Stimulated activated CD8-positive, alpha-beta memory T cell treated with anti-CD3 and anti-CD28 coated beads, Interleukin-15, amount 100 ng/mL, for 4 hours (primary cell): ENCODE data around the gene AOPEP.

Experiments
- DNase-seq, 2 donors: peaks; one replicate each; pipeline ENCODE4 v3.0.0-alpha.2; 2020; ENCODE audit warnings: low read depth in 2 of 2

AOPEP gene

GRCh38 chr9:94850540-94851434 is 124.3 kb downstream of the AOPEP start:
- no peak for DNase-seq

GRCh38 chr9:94851467-94851866 is 125.0 kb downstream of the AOPEP start:
- DNase-seq, result no peak

- no peak for DNase-seq
Observed at GRCh38 chr9:94851892-94852291, 125.4 kb downstream of the AOPEP start.

DNA sequence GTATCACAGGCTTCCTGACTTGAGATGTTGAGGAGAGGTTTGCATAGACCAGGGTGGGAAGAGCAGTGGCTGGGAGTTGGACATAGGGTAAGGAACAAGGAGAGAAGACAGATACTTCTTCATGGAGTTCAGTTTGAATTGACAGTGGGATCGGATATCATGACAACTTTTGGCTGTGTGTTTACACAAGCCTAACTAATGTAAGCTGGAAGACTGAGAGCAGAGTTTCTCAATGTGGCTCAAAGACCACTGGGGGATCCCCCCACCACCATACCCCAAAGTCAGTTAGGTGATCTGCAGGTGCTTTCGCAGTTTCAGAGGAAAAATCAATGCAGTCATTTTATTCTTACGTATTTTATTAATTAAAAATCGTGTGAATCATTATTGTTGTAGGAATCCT is 125.9 kb downstream of the AOPEP start:
- DNase-seq, result no peak

DNA sequence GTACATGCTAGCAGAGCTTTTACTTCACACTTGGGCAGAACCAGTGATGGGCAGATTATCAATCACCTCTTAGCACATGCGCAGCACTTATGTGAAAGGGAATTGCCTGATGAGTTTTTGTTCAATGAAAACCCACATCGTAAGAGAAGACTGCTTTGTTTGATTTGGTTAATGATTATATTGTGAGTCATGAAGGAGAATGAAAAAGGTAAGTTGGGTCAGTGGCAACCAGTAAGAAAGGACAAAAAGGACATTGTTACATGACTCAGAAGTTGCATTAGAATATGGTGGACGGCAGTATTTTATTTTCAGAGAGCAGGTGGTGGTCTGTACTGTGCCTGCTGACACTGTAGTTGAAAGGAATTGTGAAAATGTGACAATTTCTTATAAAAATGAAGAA is 127.4 kb downstream of the AOPEP start:
- DNase-seq, result no peak

GRCh38 chr9:94855903-94856302 is 129.4 kb downstream of the AOPEP start:
- no peak for DNase-seq

DNA sequence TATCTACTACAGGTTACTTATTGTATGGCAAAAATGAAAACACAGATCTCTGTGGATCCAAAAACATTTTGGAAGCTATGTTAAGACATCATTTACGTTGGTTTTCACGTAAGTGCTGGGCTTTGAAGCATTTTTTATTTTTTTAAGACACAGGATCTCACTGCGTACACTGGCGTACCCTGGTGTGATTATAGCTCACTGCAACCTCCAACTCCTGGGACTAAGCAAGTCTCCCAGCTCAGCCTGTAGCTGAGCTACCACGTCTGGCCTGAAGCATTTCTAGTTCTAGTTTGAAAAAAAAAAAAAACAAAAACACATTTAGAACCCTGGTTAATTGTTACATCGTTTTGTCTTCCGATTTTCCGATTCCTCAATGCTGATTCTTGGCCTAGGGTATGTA is 131.3 kb downstream of the AOPEP start:
- no peak for DNase-seq

DNA sequence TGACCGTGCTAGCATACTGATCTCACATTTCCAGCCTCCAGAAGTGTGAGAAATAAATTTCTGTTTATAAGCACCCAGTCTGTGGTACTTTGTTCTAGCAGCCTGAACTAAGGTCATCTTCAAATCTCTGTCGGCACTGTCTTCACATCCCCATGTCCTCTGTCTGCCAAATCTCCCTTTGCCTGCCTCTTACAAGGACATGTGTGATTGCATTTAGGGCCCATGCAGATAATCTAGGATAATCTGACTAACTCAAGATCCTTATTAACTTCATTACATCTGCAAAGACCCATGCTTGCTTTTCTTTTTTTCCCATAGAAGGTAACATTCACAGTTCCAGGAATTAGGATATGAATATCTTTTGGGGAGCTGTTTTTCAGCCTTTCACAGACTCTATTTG is 132.7 kb downstream of the AOPEP start:
- no peak for DNase-seq

- no peak for DNase-seq
Observed at GRCh38 chr9:94859891-94860290, 133.4 kb downstream of the AOPEP start.

DNA sequence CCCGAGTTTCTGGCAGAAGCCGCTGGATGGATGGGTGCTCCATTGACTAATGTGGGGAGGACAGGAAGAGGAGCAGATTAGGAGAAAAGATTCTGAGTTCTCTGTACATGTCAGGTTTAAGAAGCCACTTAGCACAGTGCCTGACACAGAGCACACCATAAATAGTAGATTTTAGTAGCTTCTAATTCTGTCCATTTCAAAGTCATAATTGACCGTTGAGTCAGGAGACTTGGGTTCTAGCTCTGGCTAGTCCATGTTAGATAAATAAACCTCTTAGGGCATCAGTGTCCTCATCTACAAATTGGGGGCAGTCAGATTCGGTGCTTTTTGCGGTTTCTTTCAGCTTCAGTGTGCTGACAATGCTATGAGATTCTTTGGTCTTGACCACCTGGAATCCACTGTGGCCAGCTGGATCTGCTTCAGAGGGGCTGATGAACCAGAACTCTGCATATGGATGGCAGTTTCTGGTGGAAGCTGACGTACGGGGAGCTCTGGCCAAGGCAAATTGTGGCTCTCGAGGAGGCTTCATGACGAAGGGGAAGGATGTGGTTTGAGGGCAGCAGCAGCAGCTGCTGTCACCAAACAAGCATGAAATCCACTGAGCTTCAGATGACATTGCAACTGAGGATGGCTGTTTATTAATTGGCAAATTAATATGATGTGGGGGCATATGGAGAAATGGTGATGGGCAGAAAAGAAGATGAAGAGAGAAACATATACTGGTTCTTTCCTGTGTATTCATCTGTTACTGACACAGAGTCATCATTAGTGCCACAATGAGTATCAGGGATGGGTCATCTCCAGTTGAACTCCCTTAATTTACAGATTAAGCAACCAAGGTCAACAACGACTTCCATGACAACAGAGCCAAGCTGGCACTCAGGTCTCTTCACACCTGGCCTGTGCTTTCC is 134.4 kb downstream of the AOPEP start:
- peak; percentile 36 to 55 for DNase-seq

DNA sequence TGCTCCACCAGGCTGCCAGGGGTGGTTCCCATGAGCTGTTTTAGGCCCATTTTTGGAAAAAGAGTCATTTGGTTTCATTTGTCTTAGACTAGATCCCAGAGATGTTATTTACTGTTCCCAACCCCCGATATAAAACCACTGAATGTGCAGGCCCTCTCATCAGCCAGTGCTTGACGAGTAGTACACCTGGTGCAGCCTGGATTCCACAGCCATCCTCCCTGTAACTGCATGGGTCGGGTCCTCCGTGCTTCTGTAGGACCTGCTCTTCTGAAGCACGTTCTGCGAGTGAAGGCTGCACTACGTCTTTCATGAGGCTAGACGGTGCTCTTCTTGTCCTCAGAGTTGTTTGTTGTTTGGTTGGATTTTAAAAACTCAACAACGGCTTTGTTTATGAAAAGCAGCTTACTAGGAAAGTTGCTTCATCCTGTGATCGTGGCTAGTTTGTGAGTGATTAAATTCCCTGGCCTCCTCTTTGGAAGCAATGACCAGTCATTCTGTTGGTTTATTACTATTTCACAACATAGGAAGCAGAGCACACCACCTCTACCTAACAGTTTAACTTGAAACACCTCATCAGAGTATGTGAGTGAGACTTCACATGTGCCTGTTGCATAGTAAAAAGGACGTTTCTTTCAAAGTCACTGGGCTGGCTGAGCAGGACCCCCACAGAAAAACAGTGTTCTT is 135.2 kb downstream of the AOPEP start:
- DNase-seq, result no peak

GRCh38 chr9:94864196-94864595 is 137.7 kb downstream of the AOPEP start:
- DNase-seq, result no peak

GRCh38 chr9:94864862-94865509 is 138.5 kb downstream of the AOPEP start:
- no peak for DNase-seq

DNA sequence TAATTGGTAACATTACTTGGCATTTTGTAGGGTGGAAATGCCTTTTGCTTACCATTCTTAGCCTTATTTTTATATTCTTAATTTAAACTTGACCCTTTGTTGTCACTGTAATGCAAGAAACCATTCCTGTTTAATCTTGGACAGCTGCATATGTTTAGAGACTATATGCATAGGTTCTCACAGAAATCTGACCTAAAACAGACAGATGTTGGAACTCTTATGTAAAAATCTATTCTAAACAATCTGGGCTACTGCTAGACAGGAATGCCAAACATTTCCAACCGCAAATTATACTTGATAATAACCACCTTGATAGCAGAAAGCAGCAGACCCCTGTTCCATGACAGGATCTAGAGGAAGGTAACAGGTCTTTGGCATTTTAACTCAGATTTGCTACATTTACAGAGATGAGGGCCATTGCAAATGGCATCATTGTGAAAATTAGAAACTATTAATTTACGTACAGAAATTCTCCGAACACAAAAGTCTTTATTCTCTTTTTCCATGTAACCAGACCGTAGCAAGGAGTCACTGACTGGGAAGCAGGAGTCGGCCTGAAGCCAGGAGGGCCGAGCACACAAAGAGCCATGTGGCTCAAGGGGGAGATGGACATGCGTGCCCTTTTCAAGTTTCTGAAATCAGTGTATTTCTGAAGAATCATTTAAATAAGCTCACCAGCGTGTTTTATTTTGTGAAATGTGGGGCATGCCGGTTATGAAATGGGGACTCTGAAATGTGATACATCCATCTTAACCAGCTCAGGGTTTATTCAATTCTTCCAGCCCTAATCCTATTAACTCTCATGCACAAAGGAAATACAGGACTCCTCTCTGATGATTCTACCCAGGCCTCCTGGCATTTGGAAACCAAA is 139.3 kb downstream of the AOPEP start:
- no peak for DNase-seq

DNA sequence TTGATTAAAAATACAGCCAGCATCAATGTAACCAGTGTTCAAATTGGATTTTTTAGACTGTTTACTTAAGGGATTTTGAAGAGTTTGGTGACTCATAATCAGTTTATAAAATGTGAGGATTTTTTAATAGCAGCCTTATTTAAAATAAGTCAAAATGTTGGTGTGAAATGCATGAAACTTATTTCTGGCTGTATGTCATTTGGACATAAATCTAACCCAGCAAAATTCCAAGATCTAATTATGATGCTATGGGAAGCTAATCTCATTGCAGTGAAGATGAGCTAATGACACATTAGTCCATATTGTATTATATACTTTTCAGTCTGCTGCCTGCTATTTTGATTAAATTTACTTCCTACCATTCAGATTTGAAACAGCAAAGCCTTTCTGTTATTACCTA is 140.3 kb downstream of the AOPEP start:
- DNase-seq, result no peak

GRCh38 chr9:94867281-94867841 is 140.9 kb downstream of the AOPEP start:
- DNase-seq, result no peak

DNA sequence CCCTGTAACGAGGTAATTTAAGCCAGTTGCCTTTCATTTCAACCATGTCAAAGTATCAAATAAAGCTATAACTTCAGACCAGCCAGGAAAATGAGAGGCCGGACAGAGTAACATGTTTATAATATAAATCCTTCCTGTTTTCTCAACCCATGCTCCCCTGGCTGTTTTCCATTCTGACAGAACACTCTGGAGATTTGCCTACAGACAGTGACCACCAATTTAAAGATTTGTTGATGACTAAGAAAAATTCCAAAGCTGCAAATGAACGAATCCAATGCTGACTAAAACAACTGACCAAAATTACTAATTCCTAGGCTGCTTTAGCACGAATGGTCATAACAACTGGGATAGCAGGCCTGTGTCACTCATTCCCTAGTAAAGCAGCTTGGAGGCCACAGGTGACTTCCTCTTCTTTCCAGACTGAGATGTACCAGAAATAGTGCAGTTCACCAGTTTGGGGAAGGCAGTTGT is 141.4 kb downstream of the AOPEP start:
- no peak for DNase-seq

- no peak for DNase-seq
Observed at GRCh38 chr9:94868464-94868863, 142.0 kb downstream of the AOPEP start.

DNA sequence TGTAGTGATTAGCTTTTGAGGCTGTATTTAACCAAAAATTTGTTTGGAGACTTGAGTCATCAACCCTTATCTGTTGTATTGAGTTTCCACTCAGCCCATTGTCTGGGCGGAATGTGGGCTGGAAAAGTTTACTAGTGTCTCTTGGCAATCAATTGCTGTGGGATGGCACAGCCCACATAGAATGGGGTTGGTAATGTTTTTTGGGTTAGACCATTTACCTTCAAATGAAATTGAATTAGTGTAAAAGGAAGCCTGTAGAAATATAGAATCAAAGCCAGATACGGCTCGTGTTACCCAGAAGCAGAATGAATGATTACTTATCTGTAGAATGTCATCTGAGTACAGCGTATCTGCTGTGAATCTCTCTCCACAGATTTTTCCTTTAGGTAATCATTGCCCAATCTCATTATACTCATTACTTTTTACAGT is 142.9 kb downstream of the AOPEP start:
- DNase-seq, result no peak

DNA sequence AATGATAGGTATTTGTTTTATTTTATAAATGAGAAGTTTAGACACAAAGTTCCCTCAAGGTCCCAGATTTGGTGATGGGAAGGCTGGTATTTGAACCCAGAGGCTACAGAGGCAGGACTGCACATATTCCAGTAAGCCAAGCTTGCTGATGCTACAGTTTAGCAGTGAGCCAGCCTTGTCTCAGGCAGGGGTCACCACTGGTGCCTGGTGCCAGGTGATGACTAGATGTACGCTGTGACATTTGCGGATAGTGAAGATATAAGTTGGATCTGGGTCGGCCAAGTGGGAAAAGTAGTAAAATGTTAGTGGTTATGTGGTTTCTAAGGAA is 143.9 kb downstream of the AOPEP start:
- DNase-seq, result no peak
